BJ (cell line): Measurements from ENCODE around the gene FAM219A. TPM values are rescaled to one million over a fixed set of nuclear protein-coding genes. Genes with fewer than 3 reads are reported as not detected.

Experiments used
- CTCF ChIA-PET: fragments of 350-600 bp; formaldehyde crosslinking; extraction: SDS; loops from one replicate; lab custom pipeline; 2021; ENCODE audit warnings: antibody characterized with exemption, inconsistent platforms; lab: Yijun Ruan, JAX
- POLR2A ChIA-PET: fragments of 300-600 bp; sonication (Branson Sonifier 250); formaldehyde crosslinking; extraction: SDS; loops from one replicate; lab custom pipeline; 2021; ENCODE audit warnings: antibody characterized with exemption; lab: Charles Lee
- DNase-seq: peaks from one replicate; pipeline ENCODE4 v3.0.0-alpha.2; 2011; ENCODE audit warnings: low read depth
- H3K27me3 ChIP-seq: 2 replicates; pipeline ENCODE4 v1.6.0; 2011; ENCODE audit warnings: low read length; ENCODE audit not compliant: control insufficient read depth, insufficient read depth
- H3K36me3 ChIP-seq: 2 replicates; pipeline ENCODE4 v1.5.1; 2011; ENCODE audit warnings: low read length; ENCODE audit not compliant: control insufficient read depth, insufficient read depth
- H3K4me3 ChIP-seq: 2 replicates; pipeline ENCODE4 v1.5.1; 2011; ENCODE audit warnings: low read depth, mild to moderate bottlenecking, control low read depth, low read length
- polyA plus RNA-seq: library from polyadenylated mRNA; depleted of rRNA; stranded (reverse); fragments of >200 nt; gene quantifications from 2 replicates; pipeline ENCODE4 v1.2.3, GENCODE V29; 2011
- TF ChIP-seq, protein P1 (sequence below): IDR thresholded peaks from 2 replicates; pipeline ENCODE4 v1.5.1; 2011; ENCODE audit warnings: low read depth, mild to moderate bottlenecking, control low read depth, inconsistent platforms, low read length, moderate library complexity; ENCODE audit not compliant: insufficient read depth

The FAM219A gene
- polyA plus RNA-seq, 1 experiment, result 17.8 TPM

DNA sequence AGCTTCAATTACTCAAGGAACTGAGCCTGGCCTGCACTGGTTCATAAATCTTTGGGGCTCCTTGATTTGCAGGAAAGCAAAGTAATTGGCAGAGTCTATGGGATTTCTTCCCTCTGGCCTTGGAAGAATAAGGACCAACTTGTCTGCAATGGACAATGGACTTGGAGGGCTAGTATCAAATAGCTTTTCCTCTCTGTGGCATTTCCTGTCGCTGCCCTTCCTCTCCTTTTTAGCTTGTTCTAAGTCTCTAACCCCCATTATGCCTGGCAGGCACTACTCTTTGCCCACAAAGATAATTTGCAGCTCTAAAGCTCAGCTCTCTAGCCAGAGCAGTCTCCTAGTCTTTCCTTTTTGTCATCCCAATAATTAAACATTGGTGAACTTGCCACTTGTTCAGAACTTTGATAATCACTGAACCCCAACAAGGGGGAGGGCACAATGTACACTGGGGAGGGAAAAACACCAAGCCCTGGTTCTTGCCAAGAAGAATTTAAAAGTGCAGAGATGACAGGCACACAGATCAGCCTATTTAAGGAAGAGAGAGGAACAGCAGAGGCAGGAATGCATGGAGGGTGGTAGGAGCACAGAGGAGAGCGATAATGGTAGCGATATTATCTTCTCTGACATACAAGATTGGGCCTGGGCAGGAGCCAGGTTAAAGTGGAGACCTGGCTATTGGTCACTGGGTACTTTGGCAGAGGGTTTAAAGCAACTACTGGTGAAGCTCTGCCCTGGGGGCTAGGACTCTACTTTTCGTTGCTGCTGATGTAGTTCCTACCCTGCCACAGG lies 38.5 kb downstream of the FAM219A start:
- TF ChIP-seq, protein P1, sequence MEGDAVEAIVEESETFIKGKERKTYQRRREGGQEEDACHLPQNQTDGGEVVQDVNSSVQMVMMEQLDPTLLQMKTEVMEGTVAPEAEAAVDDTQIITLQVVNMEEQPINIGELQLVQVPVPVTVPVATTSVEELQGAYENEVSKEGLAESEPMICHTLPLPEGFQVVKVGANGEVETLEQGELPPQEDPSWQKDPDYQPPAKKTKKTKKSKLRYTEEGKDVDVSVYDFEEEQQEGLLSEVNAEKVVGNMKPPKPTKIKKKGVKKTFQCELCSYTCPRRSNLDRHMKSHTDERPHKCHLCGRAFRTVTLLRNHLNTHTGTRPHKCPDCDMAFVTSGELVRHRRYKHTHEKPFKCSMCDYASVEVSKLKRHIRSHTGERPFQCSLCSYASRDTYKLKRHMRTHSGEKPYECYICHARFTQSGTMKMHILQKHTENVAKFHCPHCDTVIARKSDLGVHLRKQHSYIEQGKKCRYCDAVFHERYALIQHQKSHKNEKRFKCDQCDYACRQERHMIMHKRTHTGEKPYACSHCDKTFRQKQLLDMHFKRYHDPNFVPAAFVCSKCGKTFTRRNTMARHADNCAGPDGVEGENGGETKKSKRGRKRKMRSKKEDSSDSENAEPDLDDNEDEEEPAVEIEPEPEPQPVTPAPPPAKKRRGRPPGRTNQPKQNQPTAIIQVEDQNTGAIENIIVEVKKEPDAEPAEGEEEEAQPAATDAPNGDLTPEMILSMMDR, result no peak
- Histone ChIP-seq H3K4me3 (no peak overlapping the region), H3K27me3 (no peaks in the 10 kb centered on the region), H3K36me3 (no peaks in the 10 kb centered on the region)
- CTCF ChIA-PET, result interaction anchor here (1.7 kb wide), 1 partner anchor 15 kb away, joined by 9 read pairs; no protein-coding TSS in a partner anchor
- DNase-seq, result no peak
- POLR2A ChIA-PET, result no interaction called here

DNA sequence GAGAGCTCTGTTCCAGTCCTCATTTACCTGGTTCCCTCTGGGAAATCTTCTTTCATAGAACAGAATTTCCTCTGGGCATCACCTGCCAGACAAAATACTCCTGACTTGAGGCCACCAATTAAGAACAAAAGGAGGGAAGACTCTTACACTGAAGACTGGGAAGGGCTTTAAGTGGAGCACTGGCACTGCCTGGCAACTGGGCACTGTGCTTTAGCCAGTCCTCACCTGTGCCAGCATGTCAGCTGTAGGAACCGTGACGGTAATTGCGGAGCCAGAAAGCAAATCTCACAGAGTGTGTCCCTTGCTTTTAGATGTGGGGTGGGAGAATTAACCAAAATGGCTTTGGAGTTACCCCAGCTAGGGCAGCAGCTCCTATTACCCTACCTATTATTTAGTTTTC lies 40.6 kb downstream of the FAM219A start:
- no peak overlapping the region for H3K4me3 ChIP-seq
- ChIA-PET POLR2A (no interaction called here), CTCF (interaction anchor here (1.0 to 6.4 kb wide), 4 partner anchors 9 to 174 kb away, joined by 5 to 56 read pairs (median 6); no protein-coding TSS in a partner anchor)
- no peaks in the 10 kb centered on the region for H3K36me3 ChIP-seq
- no peaks in the 10 kb centered on the region for H3K27me3 ChIP-seq
- TF ChIP-seq, protein P1, result no peak
- no peak for DNase-seq

DNA sequence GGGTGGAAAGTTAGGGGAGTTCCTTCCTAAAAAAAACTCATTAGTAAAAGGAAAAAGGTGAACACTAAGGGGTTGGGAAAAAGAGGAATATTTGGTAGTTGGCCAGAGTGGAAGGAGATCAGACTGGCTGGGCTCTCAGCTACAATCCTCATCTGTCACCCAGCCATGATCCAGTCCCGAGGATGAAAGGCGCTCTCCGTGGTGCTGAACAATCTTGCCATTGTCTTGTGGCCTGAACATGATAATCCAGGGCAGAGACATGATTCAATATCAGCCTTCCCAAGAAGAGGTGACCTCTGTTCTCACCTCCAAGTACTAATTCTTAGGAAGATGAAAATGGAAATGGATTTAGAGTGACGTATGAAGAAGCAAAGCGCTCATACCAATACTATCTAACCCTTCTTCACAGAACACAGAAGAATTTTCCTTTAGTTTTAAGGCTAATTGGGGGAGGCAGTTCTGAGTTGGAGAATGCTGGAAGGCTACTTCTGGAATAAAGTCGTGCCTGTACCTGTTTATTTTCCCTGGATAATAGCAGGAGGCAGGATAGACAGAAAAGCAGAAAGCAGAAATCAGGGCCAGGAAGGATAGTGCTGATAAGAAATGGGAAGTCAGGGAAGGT lies 45.0 kb downstream of the FAM219A start:
- CTCF ChIA-PET, result interaction anchor here (1.3 to 6.4 kb wide), 3 partner anchors 9 to 36 kb away, joined by 3 to 56 read pairs (median 3); no protein-coding TSS in a partner anchor
- Histone ChIP-seq H3K4me3 (no peak overlapping the region), H3K27me3 (no peaks in the 10 kb centered on the region), H3K36me3 (no peaks in the 10 kb centered on the region; the same call in 1 of the 2 replicates)
- DNase-seq, result no peak
- TF ChIP-seq, protein P1, result no peak
- POLR2A ChIA-PET, result no interaction called here

DNA sequence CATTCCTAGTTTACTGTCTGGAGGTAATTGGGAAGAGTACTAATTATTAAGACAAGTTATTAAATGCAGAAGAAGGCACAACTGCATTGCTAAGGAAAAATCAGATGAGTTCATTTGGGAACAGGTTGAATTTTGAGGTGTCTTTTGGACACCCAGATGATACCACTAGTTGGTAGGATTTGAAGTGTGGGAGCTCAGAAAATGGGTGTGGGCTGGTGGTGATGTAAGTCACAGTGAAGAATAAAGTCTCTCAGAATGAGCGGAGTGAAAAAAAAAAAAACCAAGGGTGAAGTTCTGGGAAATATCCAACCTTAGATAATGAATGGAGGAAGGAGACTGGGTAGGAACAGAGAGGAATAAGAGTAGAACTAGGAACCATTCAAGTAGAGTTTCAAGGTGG lies 46.0 kb downstream of the FAM219A start:
- ChIA-PET CTCF (interaction anchor here (1.4 to 6.4 kb wide), 2 partner anchors 8 to 179 kb away, joined by 3 to 56 read pairs; no protein-coding TSS in a partner anchor), POLR2A (no interaction called here)
- TF ChIP-seq, protein P1, result no peak
- H3K27me3 ChIP-seq, result no peaks in the 10 kb centered on the region
- H3K4me3 ChIP-seq, result no peak overlapping the region
- DNase-seq, result no peak
- no peaks in the 10 kb centered on the region; the same call in 1 of the 2 replicates for H3K36me3 ChIP-seq

DNA sequence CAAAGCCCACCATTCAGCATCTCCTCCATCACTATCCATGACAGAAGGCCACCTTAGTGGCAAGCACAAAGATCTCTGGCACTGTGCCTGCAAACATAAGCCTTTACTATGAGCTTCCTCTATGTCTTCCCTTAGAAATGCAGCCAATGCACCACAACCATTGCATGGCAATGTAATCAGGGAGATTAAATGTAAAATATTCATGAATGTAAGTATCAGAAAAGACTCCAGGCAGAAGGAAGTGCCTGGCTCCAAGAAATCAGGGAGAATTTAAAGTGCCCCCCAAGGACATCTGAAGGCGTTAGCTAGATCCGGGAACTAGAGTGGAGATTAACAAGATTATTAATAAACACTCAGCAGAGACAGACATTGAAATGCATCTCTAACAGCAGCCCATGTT lies 49.2 kb downstream of the FAM219A start:
- ChIA-PET POLR2A (no interaction called here), CTCF (interaction anchor here (0.6 to 1.8 kb wide), 7 partner anchors 8 to 182 kb away, joined by 3 to 6 read pairs (median 3); no protein-coding TSS in a partner anchor)
- TF ChIP-seq, protein P1, result no peak

More for the DNA sequence above, 49.2 kb downstream of the FAM219A start:
- H3K27me3 ChIP-seq, result no peaks in the 10 kb centered on the region
- DNase-seq, result no peak
- peaks cover 3% of the 10 kb centered on the region; the same call in 1 of the 2 replicates for H3K36me3 ChIP-seq
- no peak overlapping the region for H3K4me3 ChIP-seq
